Ectodermal cell (in vitro differentiated cells): Measurements from ENCODE around the gene PLPPR1.

Experiments
- H3K27ac ChIP-seq: 2 replicates; pipeline ENCODE4 v1.7.0; 2013; ENCODE audit warnings: mild to moderate bottlenecking, low read depth, low read length; ENCODE audit not compliant: insufficient read depth, poor library complexity, severe bottlenecking
- H3K27me3 ChIP-seq: 2 replicates; pipeline ENCODE4 v1.7.0; 2013; ENCODE audit warnings: mild to moderate bottlenecking, low read length; ENCODE audit not compliant: insufficient read depth, control insufficient read depth, poor library complexity, severe bottlenecking
- H3K36me3 ChIP-seq: one replicate; pipeline ENCODE4 v1.7.0; 2013; ENCODE audit warnings: low read length; ENCODE audit not compliant: control insufficient read depth, insufficient read depth
- H3K4me1 ChIP-seq: one replicate; pipeline ENCODE4 v1.7.0; 2013; ENCODE audit warnings: low read length; ENCODE audit not compliant: control insufficient read depth, insufficient read depth
- H3K4me3 ChIP-seq: 2 replicates; pipeline ENCODE4 v1.7.0; 2013; ENCODE audit warnings: low read depth, low read length, control low read depth; ENCODE audit not compliant: insufficient read depth
- H3K9me3 ChIP-seq: 2 replicates; pipeline ENCODE4 v1.7.0; 2013; ENCODE audit warnings: mild to moderate bottlenecking, low read length, moderate library complexity; ENCODE audit not compliant: control insufficient read depth
- whole genome bisulfite sequencing, 2 experiments: methylation state at CpG; one replicate each; pipeline ENCODE4 v1.1.7; 2013; ENCODE audit warnings: missing lambda C conversion rate in 2 of 2; 5-methylcytosine and 5-hydroxymethylcytosine counted together

PLPPR1 gene

GRCh38 chr9:101311191-101311590 is 282.7 kb downstream of the PLPPR1 start:
- Histone ChIP-seq H3K9me3 (no peaks in the 10 kb centered on the region), H3K4me1 (no peaks in the 10 kb centered on the region), H3K27ac (no peak overlapping the region), H3K4me3 (no peak overlapping the region), H3K36me3 (no peaks in the 10 kb centered on the region), H3K27me3 (no peaks in the 10 kb centered on the region)
- 66% methylated on average over 2 of the region's 2 CpGs for WGBS, 2 experiments

- H3K4me3 ChIP-seq: no peak overlapping the region
- no peaks in the 10 kb centered on the region for H3K9me3 ChIP-seq
- no peaks in the 10 kb centered on the region for H3K27me3 ChIP-seq
- H3K27ac ChIP-seq: no peak overlapping the region
- H3K4me1 ChIP-seq: no peaks in the 10 kb centered on the region
- 28 to 32% methylated on average over 4 of the region's 4 CpGs for WGBS, 2 experiments
- H3K36me3 ChIP-seq: no peaks in the 10 kb centered on the region
Observed at GRCh38 chr9:101311758-101312420, 283.4 kb downstream of the PLPPR1 start.

GRCh38 chr9:101312661-101313060 is 284.1 kb downstream of the PLPPR1 start:
- H3K4me3 ChIP-seq: no peak overlapping the region
- H3K27ac ChIP-seq: no peak overlapping the region
- WGBS, 2 experiments: 92 to 94% methylated on average over 8 of the region's 8 CpGs
- no peaks in the 10 kb centered on the region for H3K36me3 ChIP-seq
- no peaks in the 10 kb centered on the region for H3K27me3 ChIP-seq
- H3K4me1 ChIP-seq: no peaks in the 10 kb centered on the region
- H3K9me3 ChIP-seq: no peaks in the 10 kb centered on the region

GRCh38 chr9:101315112-101315450 is 286.6 kb downstream of the PLPPR1 start:
- Histone ChIP-seq H3K27me3 (no peaks in the 10 kb centered on the region), H3K9me3 (no peaks in the 10 kb centered on the region), H3K27ac (no peak overlapping the region), H3K4me1 (no peaks in the 10 kb centered on the region), H3K36me3 (no peaks in the 10 kb centered on the region), H3K4me3 (no peak overlapping the region)
- 97 to 100% methylated on average over 1 to 2 of the region's 2 CpGs for WGBS, 2 experiments

GRCh38 chr9:101317735-101318134 is 289.2 kb downstream of the PLPPR1 start:
- Histone ChIP-seq H3K27ac (no peak overlapping the region), H3K4me3 (no peak overlapping the region), H3K27me3 (no peaks in the 10 kb centered on the region), H3K9me3 (no peaks in the 10 kb centered on the region), H3K4me1 (no peaks in the 10 kb centered on the region), H3K36me3 (no peaks in the 10 kb centered on the region)

- WGBS, 2 experiments: 88 to 96% methylated on average over 3 of the region's 3 CpGs
- H3K4me3 ChIP-seq: no peak overlapping the region
Observed at GRCh38 chr9:101323129-101323528, 294.6 kb downstream of the PLPPR1 start.

GRCh38 chr9:101324245-101324804 is 295.8 kb downstream of the PLPPR1 start:
- H3K9me3 ChIP-seq: no peaks in the 10 kb centered on the region
- H3K4me3 ChIP-seq: no peak overlapping the region
- no peaks in the 10 kb centered on the region for H3K27me3 ChIP-seq
- no peaks in the 10 kb centered on the region for H3K4me1 ChIP-seq
- WGBS, 2 experiments: 100% methylated on average over 2 of the region's 3 CpGs; no CpG with 5 or more reads in 1 of the 2 experiments
- H3K36me3 ChIP-seq: no peaks in the 10 kb centered on the region
- H3K27ac ChIP-seq: no peak overlapping the region

More at GRCh38 chr9:101323129-101323528, 294.6 kb downstream of the PLPPR1 start:
- no peaks in the 10 kb centered on the region for H3K9me3 ChIP-seq
- no peaks in the 10 kb centered on the region for H3K36me3 ChIP-seq
- H3K27me3 ChIP-seq: no peaks in the 10 kb centered on the region
- no peaks in the 10 kb centered on the region for H3K4me1 ChIP-seq
- no peak overlapping the region for H3K27ac ChIP-seq

GRCh38 chr9:101325053-101325452 is 296.5 kb downstream of the PLPPR1 start:
- Histone ChIP-seq H3K27ac (no peak overlapping the region), H3K9me3 (no peaks in the 10 kb centered on the region), H3K36me3 (no peaks in the 10 kb centered on the region), H3K4me3 (no peak overlapping the region), H3K27me3 (no peaks in the 10 kb centered on the region), H3K4me1 (no peaks in the 10 kb centered on the region)
- WGBS, 2 experiments: 83 to 91% methylated on average over 1 to 2 of the region's 2 CpGs

- Histone ChIP-seq H3K27me3 (no peaks in the 10 kb centered on the region), H3K4me3 (no peak overlapping the region), H3K4me1 (no peaks in the 10 kb centered on the region), H3K36me3 (no peaks in the 10 kb centered on the region), H3K9me3 (no peaks in the 10 kb centered on the region), H3K27ac (no peak overlapping the region)
- 84 to 85% methylated on average over 1 of the region's 1 CpG for WGBS, 2 experiments
Observed at GRCh38 chr9:101326035-101326434, 297.5 kb downstream of the PLPPR1 start.

- 96 to 100% methylated on average over 1 of the region's 1 CpG for WGBS, 2 experiments
- Histone ChIP-seq H3K4me3 (no peak overlapping the region), H3K36me3 (no peaks in the 10 kb centered on the region), H3K4me1 (no peaks in the 10 kb centered on the region), H3K27me3 (no peaks in the 10 kb centered on the region), H3K9me3 (no peaks in the 10 kb centered on the region), H3K27ac (no peak overlapping the region)
Observed at GRCh38 chr9:101326501-101326900, 298.0 kb downstream of the PLPPR1 start.
